DMS53 (cell line): ENCODE measurements around the gene CTSE.

Experiments used
- DNase-seq: peaks from one replicate; lab custom pipeline; 2025; lab: John Stamatoyannopoulos, UW

Gene CTSE

DNA sequence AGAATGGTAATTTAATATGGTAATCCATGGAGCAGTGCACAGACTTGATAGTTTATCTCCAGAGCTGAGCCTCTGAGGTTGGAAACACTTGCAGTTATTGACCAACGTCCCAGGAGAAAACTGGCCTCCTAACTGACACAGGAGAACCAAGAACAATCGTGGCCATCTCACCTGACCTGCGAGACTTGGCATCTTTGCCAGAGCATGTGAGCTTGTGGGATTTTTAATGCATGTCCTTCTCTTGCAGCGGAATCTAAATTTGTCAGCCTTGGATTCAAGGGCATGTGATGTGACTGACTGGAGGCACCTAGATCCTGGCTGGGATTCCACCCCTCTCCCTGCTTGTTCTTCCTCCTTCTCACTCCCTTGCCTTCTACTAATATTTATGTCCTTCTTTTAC, 52.6 kb downstream of the CTSE start:
- DNase-seq, result peak; percentile 44

DNA sequence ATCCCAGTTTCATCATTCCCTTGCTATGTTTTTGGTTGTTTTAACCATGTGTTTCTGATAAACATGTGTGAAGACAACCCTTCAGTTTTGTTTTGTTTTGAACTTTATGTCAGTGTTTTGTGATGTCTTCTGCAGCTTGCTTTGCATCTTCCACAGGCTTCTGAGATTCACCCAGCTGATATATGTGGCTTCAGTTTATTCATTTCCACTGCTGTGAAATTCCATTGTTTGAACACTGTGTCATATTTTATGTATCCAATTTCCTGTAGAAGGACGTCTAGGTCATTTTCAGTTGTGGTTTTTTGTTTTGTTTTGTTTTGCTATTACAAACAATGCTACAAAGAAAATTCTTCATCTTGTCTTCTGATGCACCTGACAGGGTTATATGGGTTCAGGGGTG, 53.2 kb downstream of the CTSE start:
- peak; percentile 71 for DNase-seq

DNA sequence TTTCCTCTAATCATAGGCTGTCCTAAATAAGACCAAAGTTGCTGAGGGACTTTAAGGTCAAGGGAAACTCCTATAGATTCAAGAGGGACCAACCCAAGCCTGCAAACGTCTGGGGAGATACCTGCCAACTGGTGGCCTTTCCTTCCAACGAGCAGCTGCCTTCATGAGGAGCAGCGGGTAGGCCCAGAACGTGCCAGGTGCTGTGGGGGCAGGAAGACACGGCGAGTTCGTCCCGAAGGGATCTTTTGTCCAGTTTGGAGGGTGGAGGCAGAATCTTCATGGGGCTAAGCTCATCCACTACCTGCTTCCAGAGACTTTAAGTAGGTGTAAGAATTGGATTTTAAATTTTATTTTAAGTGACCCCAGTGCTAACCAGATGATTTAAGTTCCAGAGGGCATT, 54.5 kb downstream of the CTSE start:
- DNase-seq, result no peak

DNA sequence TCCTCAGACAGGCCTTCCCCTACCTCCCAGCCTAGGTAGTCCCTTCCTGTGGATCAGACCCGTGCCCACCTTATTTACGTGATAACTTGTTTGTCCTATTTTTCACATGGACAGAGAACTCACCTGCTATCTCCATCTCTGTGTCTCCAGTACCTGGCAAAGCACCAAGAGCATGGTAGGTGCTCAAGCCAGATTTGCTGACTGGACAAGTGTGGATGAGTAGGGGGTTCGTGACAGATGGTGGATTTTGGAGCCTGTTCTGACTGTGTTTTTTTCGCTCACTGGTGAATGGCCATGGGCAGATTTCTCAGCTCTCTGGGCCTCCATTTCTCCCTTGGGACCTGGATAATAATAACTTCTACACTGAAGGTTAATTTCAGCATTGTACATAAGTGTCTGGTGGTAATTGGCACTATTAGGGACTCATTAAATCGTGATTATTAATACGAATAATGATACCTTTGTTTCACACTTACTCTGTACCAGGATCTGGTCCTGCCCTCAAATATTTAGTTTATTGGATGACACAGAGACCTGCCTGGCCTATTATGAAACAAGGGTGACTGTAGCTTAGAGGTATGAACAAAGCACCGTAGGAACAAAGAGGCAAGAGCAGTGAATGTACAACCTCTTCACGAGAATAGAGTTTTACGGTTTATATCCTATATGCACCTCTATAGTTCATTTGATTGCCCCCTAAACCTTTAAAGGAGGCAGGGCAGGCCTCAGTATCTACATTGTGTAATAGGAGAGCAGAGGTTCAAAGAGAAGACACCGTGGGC, 56.0 kb downstream of the CTSE start:
- no peak for DNase-seq

DNA sequence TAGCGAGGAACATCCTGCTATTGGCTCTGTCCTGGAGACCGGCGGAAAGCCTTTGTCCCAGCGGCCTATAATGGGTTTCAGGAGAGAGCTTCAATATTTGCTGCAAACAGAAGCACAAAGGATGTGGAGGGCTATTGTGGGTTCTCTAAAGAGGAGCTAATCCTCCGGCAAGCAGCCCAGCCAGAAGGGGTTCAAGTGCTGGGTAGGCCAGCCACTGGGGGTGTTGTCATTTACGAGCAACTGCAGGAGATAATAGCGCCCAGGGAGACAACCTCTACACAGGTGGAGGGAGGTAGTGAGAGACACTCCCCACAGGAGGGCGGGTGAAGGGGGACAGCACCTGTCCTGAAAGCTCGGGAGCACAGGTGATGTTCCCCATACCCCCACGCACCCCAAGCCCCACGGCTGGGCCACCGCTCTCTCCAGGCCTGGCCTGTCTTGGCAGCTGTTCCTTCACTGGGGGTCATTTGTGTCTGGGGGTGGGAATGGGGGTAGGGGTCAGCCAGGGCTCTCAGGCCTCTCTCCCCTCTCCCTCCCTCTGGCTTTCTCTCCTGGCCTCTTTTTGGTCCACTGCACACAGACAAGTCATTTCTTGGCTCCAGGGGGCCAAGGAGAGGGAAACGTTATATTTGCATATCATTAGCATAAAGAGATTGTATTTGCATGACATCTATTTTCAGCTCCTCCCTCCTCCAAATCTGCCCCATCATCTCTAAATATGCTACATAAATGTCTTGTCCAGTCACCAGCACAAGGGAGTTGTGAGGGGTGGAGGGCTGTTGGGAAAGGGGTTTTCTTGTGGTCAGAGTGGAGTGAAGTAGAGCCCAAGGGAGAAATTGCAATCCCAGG, 58.4 kb downstream of the CTSE start:
- peak; percentile 100 for DNase-seq

DNA sequence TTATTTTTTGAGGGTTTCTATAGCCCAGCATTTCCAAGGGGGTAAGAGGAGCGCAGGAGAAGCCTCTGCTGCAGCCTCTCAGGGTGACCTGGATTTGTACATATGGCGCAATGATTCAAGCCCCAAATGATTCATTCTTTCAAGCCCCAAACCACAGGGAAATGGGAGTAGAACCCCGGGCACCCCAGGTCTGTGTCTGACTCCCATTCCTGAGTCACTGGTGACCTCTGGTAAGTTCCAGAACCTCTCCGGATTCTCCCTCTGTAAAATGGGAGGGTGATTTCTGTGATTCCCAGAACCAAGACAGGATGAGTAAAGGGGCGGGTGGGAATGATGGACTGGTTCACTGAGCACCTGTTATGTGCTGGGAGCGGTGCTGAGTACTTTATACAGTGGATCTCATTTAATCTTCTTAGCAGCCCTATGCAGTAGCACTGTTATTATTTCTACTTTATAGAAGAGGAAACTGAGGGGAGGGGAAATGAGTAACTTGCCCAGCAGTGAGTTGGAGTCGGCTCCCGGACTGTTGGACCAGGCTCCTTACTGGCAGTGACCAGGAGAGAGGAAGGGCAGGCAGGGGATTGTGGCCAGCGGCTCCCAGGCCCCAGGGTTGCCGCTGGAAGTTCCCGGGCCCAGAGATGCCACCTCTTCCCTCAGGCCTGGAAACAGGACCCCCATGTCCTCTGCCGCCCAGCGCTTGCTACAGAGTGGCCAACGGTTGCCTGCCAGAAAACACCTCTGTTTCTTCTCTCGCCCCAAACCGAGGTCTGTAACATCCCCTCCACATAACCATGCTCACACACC, 60.1 kb downstream of the CTSE start:
- DNase-seq, result no peak

DNA sequence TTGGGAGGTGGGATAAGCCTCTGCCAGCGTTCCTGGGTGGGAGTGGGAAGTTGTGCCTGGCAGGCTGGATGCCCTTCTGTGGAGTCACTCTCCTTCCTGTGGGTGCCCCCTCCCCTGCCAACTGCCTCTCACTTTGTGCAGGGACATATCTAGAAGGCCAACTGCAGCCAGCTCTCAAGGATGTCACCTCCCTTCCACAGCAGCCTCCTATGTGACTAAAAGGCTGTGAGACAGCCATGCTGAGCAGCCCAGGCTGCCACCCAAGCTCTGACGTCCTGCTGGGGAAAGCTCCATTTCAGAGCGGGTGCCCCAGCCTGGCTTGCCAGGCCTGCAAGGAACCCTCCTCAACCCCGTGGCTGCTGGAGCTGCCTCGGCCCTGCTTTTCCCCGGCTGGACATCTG, 60.9 kb downstream of the CTSE start:
- DNase-seq, result peak; percentile 50

DNA sequence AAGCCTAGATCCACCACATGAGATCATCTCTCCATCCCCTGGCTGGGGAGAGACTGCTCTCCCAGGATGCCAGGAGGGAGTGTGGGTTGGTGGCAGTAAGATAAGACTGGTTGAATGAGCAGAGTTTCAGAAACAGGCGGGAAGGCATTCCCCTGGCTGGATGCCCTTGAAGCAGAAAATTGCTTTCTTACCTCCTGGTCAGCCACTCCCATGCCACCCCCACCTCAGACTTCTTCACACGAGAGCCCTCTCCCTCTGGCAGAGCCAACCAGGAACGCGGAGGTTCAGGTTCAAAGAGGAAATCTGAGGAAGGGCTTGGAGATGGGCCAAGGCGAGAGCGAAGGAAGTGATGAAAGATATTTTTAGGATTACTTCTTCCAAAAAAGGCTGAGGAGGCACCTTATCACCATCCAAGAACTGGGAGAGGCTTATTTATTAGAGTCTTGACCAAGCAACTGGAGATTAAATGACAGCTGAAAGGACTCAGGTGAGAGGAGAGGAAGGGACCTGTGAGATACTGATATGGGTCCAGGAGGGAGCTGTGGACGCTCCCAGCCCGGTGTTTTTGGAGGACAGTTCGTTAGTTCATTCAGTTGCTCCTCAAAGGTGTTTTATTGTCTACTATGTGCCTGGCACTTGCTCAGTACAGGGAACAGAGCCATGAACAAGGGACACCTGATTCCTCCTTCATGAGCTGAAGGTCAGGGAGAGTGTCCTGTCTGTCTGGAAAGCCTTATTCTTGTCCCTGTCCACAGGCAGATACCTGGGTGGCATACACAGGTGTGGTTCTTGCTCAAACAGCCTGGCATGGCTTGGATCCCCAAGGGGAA, 61.5 kb downstream of the CTSE start:
- DNase-seq, result peak; percentile 50

DNA sequence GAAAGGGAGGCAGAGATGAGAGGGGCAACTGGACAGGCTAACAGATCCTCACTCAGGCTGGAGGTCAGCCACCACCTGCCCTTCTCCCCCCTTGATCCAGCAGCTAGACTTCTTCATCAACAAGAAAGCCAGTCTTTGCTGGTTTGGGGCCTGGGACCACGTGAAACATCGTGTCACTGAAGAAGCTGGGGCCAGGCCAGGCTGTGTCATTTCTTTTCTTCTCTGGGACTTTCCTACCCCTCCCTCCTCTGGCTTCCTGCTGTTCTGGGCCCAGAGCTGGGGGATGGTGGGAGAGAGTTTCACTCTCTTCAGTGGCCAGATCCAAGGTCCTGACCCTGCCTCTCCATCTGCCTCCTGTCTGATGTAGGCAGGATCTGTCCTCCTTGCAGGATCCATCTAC, 62.3 kb downstream of the CTSE start:
- peak; percentile 25 for DNase-seq

DNA sequence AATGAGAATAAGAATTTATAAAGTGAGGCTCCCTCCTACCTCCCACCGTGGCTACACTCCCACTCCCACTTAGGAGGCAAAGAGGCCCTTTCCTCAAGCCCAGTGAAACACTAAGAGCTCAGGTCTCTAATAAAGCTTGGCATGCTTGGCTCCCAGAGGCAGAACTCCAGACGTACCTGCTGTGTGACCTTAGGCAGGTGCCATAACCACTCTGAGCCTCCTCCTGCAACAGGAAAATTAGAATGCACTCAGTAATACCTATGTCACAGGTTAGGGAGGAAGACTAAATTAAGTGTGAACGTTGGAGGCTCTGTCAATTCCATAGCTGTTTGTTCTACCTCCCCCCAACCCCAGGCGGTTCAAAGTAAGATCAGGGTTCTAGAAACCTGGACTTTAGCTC, 63.9 kb downstream of the CTSE start:
- no peak for DNase-seq
